Astrocyte (in vitro differentiated cells and primary cell): ENCODE measurements around the gene ASPRV1.

Experiments
- EZH2 ChIP-seq: IDR thresholded peaks from 2 replicates; pipeline ENCODE4 v1.6.1; 2012; ENCODE audit warnings: mild to moderate bottlenecking, low read length, inconsistent platforms; ENCODE audit not compliant: insufficient read depth
- TF ChIP-seq, protein P1 (sequence below): IDR thresholded peaks from 2 replicates; pipeline ENCODE4 v1.5.1; 2011; ENCODE audit warnings: low read depth, mild to moderate bottlenecking, inconsistent platforms, low read length, moderate library complexity; ENCODE audit not compliant: insufficient read depth

DNA sequence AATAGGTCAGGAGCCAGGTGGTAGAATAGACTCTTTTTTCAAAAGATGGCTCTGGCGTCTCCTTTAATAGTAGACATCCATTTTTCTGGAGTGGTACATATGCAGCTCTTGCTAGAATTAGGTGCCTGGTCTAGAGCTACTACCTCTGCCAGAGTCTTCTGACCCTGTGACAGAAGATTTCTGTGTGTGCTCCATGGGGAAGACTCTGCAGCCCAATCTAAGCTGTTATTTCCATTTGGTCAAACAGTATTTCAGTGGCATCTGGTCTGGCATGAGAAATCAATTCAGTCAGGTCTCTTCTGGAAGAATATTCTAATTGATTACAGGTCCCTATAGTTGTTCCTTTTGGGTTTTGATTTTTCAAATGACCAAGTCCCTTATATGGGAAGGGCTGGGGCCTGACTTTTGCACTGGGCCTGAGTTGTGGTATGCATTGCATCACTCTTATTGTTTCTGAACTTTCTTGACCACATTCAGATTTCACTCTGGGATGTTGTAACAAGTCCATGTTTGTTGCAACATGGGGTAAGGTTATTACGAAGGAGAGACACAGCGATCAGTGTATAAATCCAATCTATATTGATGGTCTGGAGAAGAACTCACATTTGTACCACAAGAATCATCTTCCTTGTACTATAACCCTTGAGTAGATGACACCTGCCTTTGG lies 34.4 kb downstream of the ASPRV1 start:
- TF ChIP-seq, protein P1, sequence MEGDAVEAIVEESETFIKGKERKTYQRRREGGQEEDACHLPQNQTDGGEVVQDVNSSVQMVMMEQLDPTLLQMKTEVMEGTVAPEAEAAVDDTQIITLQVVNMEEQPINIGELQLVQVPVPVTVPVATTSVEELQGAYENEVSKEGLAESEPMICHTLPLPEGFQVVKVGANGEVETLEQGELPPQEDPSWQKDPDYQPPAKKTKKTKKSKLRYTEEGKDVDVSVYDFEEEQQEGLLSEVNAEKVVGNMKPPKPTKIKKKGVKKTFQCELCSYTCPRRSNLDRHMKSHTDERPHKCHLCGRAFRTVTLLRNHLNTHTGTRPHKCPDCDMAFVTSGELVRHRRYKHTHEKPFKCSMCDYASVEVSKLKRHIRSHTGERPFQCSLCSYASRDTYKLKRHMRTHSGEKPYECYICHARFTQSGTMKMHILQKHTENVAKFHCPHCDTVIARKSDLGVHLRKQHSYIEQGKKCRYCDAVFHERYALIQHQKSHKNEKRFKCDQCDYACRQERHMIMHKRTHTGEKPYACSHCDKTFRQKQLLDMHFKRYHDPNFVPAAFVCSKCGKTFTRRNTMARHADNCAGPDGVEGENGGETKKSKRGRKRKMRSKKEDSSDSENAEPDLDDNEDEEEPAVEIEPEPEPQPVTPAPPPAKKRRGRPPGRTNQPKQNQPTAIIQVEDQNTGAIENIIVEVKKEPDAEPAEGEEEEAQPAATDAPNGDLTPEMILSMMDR, result no peak
- no peak for TF ChIP-seq EZH2
